Vagina (tissue), 2 donors: ENCODE data around the gene PCGF3. TPM values are rescaled to one million over a fixed set of nuclear protein-coding genes. Genes with fewer than 3 reads are reported as not detected.

Experiments
- DNase-seq, 2 donors: peaks; one replicate each; pipeline ENCODE4 v3.0.0-alpha.2; 2017; ENCODE audit errors: extremely low spot score in 2 of 2
- H3K27ac ChIP-seq: fragments of 200-600 bp; sonication (generic); one replicate; pipeline ENCODE4 v1.5.1; 2019
- H3K27me3 ChIP-seq: fragments of 200-600 bp; sonication (generic); one replicate; pipeline ENCODE4 v1.5.1; 2019
- H3K36me3 ChIP-seq, 2 donors: fragments of 200-600 bp; sonication (generic); one replicate each; pipeline ENCODE4 v1.5.1; 2017 to 2019
- H3K4me1 ChIP-seq: fragments of 200-600 bp; sonication (generic); one replicate; pipeline ENCODE4 v1.5.1; 2019
- H3K4me3 ChIP-seq, 2 donors: fragments of 200-600 bp; sonication (generic); 1 replicate in 1 of 2; 2 replicates in 1 of 2; pipeline ENCODE4 v1.5.1; 2016 to 2019
- H3K9me3 ChIP-seq: fragments of 200-600 bp; sonication (generic); one replicate; pipeline ENCODE4 v1.5.1; 2019
- POLR2A ChIP-seq, 2 donors: fragments of 450-650 bp; IDR thresholded peaks; one replicate each; pipeline ENCODE4 v1.6.1; 2017; ENCODE audit warnings: antibody characterized with exemption in 2 of 2, mild to moderate bottlenecking in 2 of 2, moderate library complexity in 2 of 2
- POLR2AphosphoS5 ChIP-seq, 2 donors: sonication (generic); formaldehyde crosslinking; IDR thresholded peaks; one replicate each; pipeline ENCODE4 v1.9.0; 2017; ENCODE audit warnings: antibody characterized with exemption in 2 of 2, mild to moderate bottlenecking in 2 of 2, low read depth in 1 of 2; ENCODE audit not compliant: insufficient read depth in 1 of 2
- intact Hi-C: fragments of 100-400 bp; cut with DNase I; formaldehyde crosslinking; loops from one replicate; pipeline ENCODE4 v1.15.1; 2023
- total RNA-seq: library from RNA; depleted of rRNA; stranded (reverse); fragments of >200 nt; gene quantifications from one replicate; pipeline ENCODE4 v1.2.3, GENCODE V29; 2016
- TF ChIP-seq, protein P1 (sequence below), 3 experiments: fragments of 450-650 bp in 2 of 3; fragments of 200-600 bp in 1 of 3; sonication (generic) in 1 of 3; IDR thresholded peaks; one replicate each; pipeline ENCODE4 v1.5.1; 2017 to 2019; ENCODE audit warnings: antibody characterized with exemption in 3 of 3, mild to moderate bottlenecking in 2 of 3, moderate library complexity in 2 of 3

Gene PCGF3
- total RNA-seq, 1 donor from 2014 or later = 64.8 TPM

DNA sequence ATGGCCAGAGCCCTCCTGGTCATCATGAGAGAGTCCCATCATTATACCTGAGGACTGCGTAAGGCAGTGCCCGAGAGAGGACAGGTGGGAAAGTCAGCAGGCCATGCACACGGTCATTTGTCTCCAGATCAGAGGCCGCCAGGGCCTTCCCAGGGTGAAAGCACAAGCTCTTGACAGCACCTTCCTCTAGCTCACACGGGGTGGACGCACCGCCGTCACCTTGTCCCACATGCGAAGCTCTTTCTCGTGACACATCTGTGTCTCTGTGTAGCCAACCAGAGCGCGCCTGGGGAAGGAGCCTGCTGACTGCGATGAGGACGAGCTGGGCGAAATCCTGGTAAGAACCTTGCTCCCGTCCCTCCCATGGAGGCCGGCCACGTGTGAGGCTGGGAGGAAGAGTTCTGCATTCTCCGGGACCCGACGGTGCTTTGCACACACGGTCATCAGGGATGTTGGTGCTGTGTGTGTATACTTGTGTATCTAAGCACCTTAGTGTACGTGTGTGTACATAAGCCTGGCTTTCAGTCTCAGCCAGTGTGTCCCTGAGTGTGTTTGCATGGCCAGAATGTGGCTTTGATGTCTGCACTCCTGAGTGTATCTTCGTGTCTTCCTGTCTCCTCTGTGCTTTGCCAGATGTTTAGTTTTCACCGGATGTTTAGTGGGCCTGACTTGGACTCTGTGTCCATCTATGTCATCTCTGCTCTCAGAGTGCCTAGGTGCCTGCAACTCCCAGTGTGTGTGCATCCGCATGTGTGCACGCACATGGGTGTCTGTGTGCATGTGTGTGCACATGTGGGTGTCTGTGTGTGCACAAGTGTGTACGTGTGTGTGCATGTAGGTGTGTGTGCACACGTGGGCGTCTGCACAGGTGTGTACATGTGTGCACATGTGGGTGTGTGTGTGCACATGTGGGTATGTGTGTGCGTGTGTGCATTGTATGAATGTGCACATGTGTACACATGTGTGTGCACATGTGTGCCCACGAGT lies 46.7 kb upstream of the PCGF3 start:
- peaks cover 12% of the 10 kb centered on the region for H3K4me1 ChIP-seq
- no peak overlapping the region for H3K4me3 ChIP-seq
- H3K27ac ChIP-seq = no peak overlapping the region
- no peaks in the 10 kb centered on the region for H3K27me3 ChIP-seq
- intact Hi-C loops = no loop called here
- TF ChIP-seq POLR2AphosphoS5 (IDR thresholded peaks at IDR 0.05; ENCODE audit: insufficient read depth in 1 of 2, low read depth in 1 of 2) (no peak), POLR2A (IDR thresholded peaks at IDR 0.05) (no peak)
- TF ChIP-seq, protein P1, sequence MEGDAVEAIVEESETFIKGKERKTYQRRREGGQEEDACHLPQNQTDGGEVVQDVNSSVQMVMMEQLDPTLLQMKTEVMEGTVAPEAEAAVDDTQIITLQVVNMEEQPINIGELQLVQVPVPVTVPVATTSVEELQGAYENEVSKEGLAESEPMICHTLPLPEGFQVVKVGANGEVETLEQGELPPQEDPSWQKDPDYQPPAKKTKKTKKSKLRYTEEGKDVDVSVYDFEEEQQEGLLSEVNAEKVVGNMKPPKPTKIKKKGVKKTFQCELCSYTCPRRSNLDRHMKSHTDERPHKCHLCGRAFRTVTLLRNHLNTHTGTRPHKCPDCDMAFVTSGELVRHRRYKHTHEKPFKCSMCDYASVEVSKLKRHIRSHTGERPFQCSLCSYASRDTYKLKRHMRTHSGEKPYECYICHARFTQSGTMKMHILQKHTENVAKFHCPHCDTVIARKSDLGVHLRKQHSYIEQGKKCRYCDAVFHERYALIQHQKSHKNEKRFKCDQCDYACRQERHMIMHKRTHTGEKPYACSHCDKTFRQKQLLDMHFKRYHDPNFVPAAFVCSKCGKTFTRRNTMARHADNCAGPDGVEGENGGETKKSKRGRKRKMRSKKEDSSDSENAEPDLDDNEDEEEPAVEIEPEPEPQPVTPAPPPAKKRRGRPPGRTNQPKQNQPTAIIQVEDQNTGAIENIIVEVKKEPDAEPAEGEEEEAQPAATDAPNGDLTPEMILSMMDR (IDR thresholded peaks at IDR 0.05) = no peak
- DNase-seq = no peak
- no peaks in the 10 kb centered on the region for H3K36me3 ChIP-seq
- H3K9me3 ChIP-seq = no peaks in the 10 kb centered on the region

DNA sequence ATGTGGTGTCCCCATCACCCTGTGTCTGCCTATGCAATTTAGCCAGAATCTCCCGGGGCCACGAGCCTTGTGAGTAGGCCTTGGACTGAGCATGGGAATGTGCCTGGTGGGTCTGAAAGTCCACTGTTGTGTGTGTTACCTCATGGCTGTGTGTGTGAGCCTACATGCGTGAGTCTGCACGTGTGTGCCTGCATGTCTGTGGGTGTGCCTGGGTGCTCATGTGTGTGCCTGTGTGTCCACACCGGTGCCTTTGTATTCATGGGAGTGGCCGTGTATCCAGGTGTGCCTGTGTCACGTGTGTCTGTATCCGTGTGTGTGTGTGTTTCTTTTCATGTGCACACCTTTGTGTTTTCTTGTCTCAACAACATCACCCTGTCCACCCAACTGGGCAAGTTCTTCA lies 45.8 kb upstream of the PCGF3 start:
- Histone ChIP-seq H3K9me3 (no peaks in the 10 kb centered on the region), H3K27ac (no peak overlapping the region), H3K27me3 (no peaks in the 10 kb centered on the region), H3K4me1 (peaks cover 17% of the 10 kb centered on the region), H3K36me3 (no peaks in the 10 kb centered on the region), H3K4me3 (no peak overlapping the region)
- no peak for DNase-seq
- TF ChIP-seq, protein P1 (IDR thresholded peaks at IDR 0.05) = no peak
- TF ChIP-seq POLR2AphosphoS5 (IDR thresholded peaks at IDR 0.05; ENCODE audit: insufficient read depth in 1 of 2, low read depth in 1 of 2) (no peak), POLR2A (IDR thresholded peaks at IDR 0.05) (no peak)
- intact Hi-C loops = no loop called here

DNA sequence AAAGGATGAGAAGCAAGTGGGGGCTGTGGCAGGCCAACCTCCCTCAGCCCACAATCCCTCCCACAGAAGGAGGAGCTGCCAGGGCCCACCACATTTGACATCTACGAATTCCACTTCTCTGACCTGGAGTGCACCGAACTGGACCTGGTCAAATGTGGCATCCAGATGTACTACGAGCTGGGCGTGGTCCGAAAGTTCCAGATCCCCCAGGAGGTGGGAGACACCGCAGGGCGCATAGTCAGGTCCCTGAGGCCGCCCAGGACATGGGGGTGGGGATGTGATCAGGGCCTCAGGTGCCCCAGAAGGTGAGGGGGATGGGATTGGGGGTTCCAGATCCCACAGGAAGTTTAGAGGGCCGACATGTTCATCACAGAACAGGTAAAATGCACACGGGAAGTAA lies 45.2 kb upstream of the PCGF3 start:
- H3K27me3 ChIP-seq = no peaks in the 10 kb centered on the region
- DNase-seq = no peak
- no peaks in the 10 kb centered on the region for H3K9me3 ChIP-seq

DNA sequence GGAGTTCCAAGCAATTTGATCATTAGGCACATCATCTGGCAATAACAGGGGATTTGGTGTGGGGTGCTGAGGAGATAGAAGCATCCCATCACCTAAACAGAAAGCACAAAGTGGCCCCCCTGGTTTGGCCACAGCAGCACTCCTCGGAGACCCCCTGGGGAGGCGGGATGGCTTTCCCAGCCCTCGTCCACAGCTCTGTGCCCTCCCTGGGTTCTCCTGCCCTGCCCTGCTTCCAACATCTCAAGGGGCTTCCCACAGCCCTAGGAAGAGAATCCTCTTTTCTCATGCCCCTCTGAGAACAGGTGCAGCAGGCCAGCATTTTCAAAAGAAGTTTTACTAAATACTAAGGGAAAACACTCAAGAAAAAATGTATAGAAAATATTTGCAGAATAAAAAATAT lies 44.4 kb upstream of the PCGF3 start:
- Histone ChIP-seq H3K36me3 (no peaks in the 10 kb centered on the region), H3K4me3 (no peak overlapping the region), H3K27ac (no peak overlapping the region), H3K4me1 (peaks cover 17% of the 10 kb centered on the region), H3K27me3 (no peaks in the 10 kb centered on the region), H3K9me3 (no peaks in the 10 kb centered on the region)
- TF ChIP-seq POLR2AphosphoS5 (IDR thresholded peaks at IDR 0.05; ENCODE audit: insufficient read depth in 1 of 2, low read depth in 1 of 2) = no peak
- DNase-seq = no peak
- intact Hi-C loops = no loop called here

More for the DNA sequence above, 45.2 kb upstream of the PCGF3 start:
- intact Hi-C loops = no loop called here
- Histone ChIP-seq H3K4me3 (no peak overlapping the region), H3K27ac (no peak overlapping the region), H3K4me1 (peaks cover 17% of the 10 kb centered on the region), H3K36me3 (no peaks in the 10 kb centered on the region)
- TF ChIP-seq POLR2A (IDR thresholded peaks at IDR 0.05) (no peak), POLR2AphosphoS5 (IDR thresholded peaks at IDR 0.05; ENCODE audit: insufficient read depth in 1 of 2, low read depth in 1 of 2) (no peak)
- TF ChIP-seq, protein P1 (IDR thresholded peaks at IDR 0.05) = no peak

DNA sequence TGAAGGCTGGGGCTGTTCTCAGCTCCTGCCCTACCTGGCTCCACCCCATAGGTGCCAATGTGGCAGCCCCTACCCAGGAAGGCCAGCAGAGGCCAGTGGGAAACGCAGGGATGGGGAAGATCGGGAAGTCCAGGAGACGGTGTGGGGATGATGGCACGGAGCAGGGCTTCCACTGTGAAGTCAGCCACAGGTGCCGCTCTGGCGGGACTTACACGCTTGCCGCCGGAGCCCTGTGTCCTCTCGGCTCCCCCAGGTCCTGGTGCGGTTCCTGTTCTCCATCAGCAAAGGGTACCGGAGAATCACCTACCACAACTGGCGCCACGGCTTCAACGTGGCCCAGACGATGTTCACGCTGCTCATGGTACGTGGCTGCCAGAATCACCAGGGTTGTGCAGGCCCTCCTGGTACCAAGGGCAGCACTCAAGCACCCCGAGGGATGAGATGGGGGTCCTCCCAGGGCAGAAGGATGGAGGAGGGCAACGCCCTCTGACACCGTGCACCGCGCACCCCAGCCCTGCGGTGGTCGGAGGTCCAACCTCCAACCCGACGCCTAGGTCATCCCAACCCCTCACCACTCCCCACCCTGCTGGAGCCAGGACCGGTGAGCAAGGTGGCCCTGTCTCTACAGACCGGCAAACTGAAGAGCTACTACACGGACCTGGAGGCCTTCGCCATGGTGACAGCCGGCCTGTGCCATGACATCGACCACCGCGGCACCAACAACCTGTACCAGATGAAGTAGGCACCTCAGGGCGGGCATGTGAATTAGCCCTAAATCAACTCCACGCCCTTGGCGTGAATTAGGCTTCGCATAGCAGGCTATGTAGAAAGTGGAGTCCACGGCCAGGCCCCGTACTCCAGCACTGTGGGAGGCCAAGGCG lies 43.5 kb upstream of the PCGF3 start:
- Histone ChIP-seq H3K4me3 (no peak overlapping the region), H3K9me3 (no peaks in the 10 kb centered on the region), H3K27me3 (no peaks in the 10 kb centered on the region), H3K36me3 (no peaks in the 10 kb centered on the region), H3K27ac (no peak overlapping the region), H3K4me1 (peaks cover 17% of the 10 kb centered on the region)
- intact Hi-C loops = no loop called here
- DNase-seq = no peak
- no peak for TF ChIP-seq POLR2A (IDR thresholded peaks at IDR 0.05)
- no peak for TF ChIP-seq POLR2AphosphoS5 (IDR thresholded peaks at IDR 0.05; ENCODE audit: insufficient read depth in 1 of 2, low read depth in 1 of 2)
- TF ChIP-seq, protein P1 (IDR thresholded peaks at IDR 0.05) = no peak
